ENCODE measurements around the gene NSG2. TPM values are rescaled to one million over a fixed set of nuclear protein-coding genes. Genes with fewer than 3 reads are reported as not detected.

NSG2 gene
- total RNA-seq, 1 donor from 2014 or later, result 1.6 TPM

DNA sequence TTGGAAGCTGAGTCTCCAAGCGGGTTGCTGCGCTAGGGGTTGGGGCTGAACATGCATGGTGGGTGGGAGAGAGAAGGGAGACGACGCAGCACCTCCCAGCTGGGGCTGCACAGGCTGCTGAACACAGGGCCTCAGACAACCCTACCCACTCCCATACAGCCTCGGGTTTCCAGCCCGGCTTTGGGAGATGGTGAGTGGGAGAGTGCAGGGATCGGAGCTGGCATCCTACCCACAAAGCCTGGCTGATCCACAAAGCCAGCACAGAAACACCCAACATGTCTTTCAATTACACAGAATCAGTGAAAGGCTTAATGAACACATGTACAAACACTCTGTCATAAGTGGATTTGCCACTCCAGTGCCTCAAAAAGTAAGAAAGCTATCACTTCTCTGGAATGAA lies 64.8 kb downstream of the NSG2 start:
- peaks cover 24% of the 10 kb centered on the region for H3K27me3 Mint-ChIP-seq
- TF ChIP-seq, protein P1, sequence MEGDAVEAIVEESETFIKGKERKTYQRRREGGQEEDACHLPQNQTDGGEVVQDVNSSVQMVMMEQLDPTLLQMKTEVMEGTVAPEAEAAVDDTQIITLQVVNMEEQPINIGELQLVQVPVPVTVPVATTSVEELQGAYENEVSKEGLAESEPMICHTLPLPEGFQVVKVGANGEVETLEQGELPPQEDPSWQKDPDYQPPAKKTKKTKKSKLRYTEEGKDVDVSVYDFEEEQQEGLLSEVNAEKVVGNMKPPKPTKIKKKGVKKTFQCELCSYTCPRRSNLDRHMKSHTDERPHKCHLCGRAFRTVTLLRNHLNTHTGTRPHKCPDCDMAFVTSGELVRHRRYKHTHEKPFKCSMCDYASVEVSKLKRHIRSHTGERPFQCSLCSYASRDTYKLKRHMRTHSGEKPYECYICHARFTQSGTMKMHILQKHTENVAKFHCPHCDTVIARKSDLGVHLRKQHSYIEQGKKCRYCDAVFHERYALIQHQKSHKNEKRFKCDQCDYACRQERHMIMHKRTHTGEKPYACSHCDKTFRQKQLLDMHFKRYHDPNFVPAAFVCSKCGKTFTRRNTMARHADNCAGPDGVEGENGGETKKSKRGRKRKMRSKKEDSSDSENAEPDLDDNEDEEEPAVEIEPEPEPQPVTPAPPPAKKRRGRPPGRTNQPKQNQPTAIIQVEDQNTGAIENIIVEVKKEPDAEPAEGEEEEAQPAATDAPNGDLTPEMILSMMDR (IDR thresholded peaks at IDR 0.05; ENCODE audit: unreplicated experiment), result no peak
- no peak for DNase-seq (ENCODE audit: low spot score, unreplicated experiment)

DNA sequence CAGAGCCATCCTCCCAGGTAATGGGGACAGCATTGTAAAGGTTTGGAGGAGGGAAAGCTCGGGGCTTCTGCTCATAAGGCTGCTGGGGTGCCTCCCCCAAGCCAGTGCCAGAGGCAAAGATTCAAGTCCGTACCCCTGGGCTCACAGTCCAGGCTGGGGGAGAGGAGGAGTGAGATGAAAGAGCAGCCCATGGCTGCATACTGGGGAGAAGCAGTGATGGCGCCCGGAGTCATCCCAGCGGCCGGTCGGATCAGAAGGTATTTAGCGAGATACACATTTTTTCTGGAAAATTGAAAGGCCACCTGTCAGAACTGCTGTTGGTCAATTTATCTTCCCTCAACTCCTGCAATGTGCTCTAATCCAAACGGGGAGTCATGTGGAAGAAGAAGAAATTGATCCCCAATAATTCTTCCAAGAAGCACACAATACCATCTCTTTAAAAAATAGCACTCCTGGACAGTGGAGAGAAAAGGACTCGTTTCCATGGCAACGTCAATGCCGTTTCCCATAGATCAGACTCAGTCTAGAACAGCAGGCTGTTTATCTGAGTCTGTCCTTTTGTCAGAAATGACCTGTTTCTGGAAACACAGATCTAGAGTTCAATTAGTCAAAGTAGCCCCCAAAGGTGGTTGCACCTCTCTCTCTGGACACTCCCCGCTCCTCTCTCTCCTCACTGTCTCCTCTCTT lies 65.9 kb downstream of the NSG2 start:
- no peaks in the 10 kb centered on the region for H3K36me3 Mint-ChIP-seq (ENCODE audit: insufficient read depth)
- TF ChIP-seq, protein P1 (IDR thresholded peaks at IDR 0.05; ENCODE audit: unreplicated experiment), result no peak
- H3K27ac Mint-ChIP-seq, result no peak overlapping the region
- DNase-seq (ENCODE audit: low spot score, unreplicated experiment), result no peak
- H3K27me3 Mint-ChIP-seq, result peaks cover 24% of the 10 kb centered on the region
- no peak overlapping the region for H3K4me3 Mint-ChIP-seq (ENCODE audit: low read depth)
- no peaks in the 10 kb centered on the region for H3K9me3 Mint-ChIP-seq (ENCODE audit: low read depth)
- H3K4me1 Mint-ChIP-seq (ENCODE audit: low read depth), result peaks cover 1% of the 10 kb centered on the region

More for the DNA sequence above, 64.8 kb downstream of the NSG2 start:
- Mint-ChIP-seq H3K4me1 (ENCODE audit: low read depth) (peaks cover 1% of the 10 kb centered on the region), H3K36me3 (ENCODE audit: insufficient read depth) (no peaks in the 10 kb centered on the region), H3K27ac (no peak overlapping the region), H3K4me3 (ENCODE audit: low read depth) (no peak overlapping the region), H3K9me3 (ENCODE audit: low read depth) (no peaks in the 10 kb centered on the region)

DNA sequence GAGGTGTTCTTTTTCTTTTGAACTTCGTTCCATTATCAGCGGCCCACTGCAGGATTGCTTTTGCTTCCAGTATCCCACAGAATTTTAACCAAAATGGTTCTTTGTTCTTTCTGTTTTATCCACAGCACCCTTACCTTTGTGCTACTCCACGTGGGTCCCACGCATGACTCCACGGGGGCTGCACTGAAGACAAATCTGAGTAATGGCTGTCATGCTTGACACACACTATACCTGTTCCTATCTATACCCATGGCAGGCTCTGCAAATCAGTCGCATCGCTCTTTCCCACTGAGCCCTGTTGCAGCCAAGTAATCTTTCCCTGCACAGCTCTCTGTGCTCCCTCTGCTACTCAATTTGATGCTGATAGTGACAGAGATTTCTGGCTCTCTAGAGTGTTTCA lies 69.7 kb downstream of the NSG2 start:
- no peak for DNase-seq (ENCODE audit: low spot score, unreplicated experiment)
- H3K27me3 Mint-ChIP-seq, result peaks cover 7% of the 10 kb centered on the region
- H3K4me1 Mint-ChIP-seq (ENCODE audit: low read depth), result peaks cover 1% of the 10 kb centered on the region
- TF ChIP-seq, protein P1 (IDR thresholded peaks at IDR 0.05; ENCODE audit: unreplicated experiment), result no peak
- no peak overlapping the region for H3K4me3 Mint-ChIP-seq (ENCODE audit: low read depth)
- H3K9me3 Mint-ChIP-seq (ENCODE audit: low read depth), result no peaks in the 10 kb centered on the region
- no peaks in the 10 kb centered on the region for H3K36me3 Mint-ChIP-seq (ENCODE audit: insufficient read depth)
- no peak overlapping the region for H3K27ac Mint-ChIP-seq

DNA sequence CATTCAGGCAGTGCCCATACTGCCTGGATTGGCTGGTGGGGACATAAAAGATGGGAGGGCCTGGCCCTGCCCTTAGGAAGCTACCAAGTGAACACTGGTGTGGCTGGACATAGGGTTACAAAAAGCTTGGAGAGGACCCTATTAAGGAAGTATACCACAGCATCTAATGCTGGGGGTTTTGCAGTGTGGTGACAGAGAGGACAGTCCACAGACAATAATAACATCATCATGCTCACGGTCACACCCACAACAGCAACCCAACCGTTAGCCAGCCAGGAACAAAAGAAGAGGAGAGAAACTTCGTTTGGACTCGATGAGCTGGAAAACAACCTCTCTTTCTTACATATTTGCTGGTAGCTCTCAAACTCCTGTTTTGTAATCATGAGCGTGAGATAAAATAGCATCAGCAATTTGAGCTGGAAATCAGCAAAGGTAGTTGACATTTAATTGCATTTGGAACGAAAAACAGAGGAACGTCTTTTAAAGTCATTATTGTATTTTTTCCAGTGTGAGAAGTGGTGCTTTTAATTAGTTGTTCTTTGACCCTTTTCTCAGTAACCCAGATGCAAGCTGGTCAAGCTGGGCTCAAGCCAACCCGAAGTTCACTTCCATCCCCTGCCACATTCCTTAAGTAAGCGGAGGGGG lies 73.4 kb downstream of the NSG2 start:
- Mint-ChIP-seq H3K9me3 (ENCODE audit: low read depth) (peaks cover 3% of the 10 kb centered on the region), H3K4me3 (ENCODE audit: low read depth) (no peak overlapping the region), H3K27ac (no peak overlapping the region), H3K36me3 (ENCODE audit: insufficient read depth) (no peaks in the 10 kb centered on the region), H3K27me3 (no peaks in the 10 kb centered on the region), H3K4me1 (ENCODE audit: low read depth) (no peaks in the 10 kb centered on the region)
- TF ChIP-seq, protein P1 (IDR thresholded peaks at IDR 0.05; ENCODE audit: unreplicated experiment), result no peak
- DNase-seq (ENCODE audit: low spot score, unreplicated experiment), result no peak

DNA sequence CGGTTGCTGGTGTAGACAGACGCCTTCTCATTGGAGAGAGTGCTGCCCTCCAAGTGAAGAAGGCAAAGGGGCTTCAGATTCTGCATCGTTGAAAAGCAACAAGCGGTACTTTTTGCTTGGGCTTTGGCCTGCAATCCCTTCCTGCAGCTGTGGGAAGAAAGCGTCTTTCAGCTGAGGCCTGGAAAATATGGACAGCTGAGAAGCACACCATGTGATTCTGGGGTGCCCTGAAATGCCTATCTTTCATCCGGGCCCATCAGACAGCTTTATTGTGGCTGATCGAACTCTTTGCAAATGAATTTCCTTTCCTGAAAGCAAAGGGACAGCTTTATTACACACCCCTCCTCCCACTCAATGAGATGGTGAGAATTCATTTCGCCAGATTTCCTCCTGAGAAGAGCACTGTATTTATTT lies 74.0 kb downstream of the NSG2 start:
- no peak for DNase-seq (ENCODE audit: low spot score, unreplicated experiment)
- no peaks in the 10 kb centered on the region for H3K4me1 Mint-ChIP-seq (ENCODE audit: low read depth)

More for the DNA sequence above, 74.0 kb downstream of the NSG2 start:
- Mint-ChIP-seq H3K27me3 (no peaks in the 10 kb centered on the region), H3K36me3 (ENCODE audit: insufficient read depth) (no peaks in the 10 kb centered on the region), H3K9me3 (ENCODE audit: low read depth) (peaks cover 8% of the 10 kb centered on the region), H3K27ac (no peak overlapping the region), H3K4me3 (ENCODE audit: low read depth) (no peak overlapping the region)
- TF ChIP-seq, protein P1 (IDR thresholded peaks at IDR 0.05; ENCODE audit: unreplicated experiment), result no peak
